ENCODE results near the gene CST2.

DNA sequence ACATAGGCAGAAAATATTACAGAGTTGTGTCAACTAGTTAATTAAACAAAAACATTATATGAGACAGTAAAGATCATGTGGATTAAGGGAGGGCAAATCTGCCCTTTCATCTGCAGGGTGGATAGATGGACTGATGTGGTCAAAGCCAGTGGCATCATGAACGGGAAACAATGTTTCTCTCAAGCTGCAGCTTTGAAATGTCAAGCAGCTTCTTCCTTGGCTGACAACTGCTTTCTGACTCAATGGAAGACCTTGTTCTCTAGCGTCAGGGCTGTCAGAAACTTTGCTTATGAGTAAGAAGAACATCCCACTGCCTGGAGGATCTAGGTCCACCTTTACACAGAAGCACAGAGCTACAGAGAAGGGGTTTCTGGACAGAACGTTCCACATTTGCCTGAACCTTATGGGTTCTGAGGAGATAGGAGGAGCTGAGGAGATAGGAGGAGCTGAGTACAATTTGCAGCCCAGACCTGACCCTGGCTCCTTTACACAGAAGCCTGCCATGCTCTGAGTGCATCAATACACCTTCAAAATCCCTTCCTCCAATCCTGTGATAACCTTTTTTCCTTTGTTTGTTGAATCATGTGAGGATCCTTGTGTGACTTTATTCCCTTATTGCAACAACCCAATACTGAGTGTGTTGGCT lies 47.0 kb upstream of the CST2 start:
- TF ChIP-seq, protein P1, sequence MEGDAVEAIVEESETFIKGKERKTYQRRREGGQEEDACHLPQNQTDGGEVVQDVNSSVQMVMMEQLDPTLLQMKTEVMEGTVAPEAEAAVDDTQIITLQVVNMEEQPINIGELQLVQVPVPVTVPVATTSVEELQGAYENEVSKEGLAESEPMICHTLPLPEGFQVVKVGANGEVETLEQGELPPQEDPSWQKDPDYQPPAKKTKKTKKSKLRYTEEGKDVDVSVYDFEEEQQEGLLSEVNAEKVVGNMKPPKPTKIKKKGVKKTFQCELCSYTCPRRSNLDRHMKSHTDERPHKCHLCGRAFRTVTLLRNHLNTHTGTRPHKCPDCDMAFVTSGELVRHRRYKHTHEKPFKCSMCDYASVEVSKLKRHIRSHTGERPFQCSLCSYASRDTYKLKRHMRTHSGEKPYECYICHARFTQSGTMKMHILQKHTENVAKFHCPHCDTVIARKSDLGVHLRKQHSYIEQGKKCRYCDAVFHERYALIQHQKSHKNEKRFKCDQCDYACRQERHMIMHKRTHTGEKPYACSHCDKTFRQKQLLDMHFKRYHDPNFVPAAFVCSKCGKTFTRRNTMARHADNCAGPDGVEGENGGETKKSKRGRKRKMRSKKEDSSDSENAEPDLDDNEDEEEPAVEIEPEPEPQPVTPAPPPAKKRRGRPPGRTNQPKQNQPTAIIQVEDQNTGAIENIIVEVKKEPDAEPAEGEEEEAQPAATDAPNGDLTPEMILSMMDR (IDR thresholded peaks at IDR 0.05; ENCODE audit: poor library complexity, severe bottlenecking) = no peak
- TF ChIP-seq, protein P2, sequence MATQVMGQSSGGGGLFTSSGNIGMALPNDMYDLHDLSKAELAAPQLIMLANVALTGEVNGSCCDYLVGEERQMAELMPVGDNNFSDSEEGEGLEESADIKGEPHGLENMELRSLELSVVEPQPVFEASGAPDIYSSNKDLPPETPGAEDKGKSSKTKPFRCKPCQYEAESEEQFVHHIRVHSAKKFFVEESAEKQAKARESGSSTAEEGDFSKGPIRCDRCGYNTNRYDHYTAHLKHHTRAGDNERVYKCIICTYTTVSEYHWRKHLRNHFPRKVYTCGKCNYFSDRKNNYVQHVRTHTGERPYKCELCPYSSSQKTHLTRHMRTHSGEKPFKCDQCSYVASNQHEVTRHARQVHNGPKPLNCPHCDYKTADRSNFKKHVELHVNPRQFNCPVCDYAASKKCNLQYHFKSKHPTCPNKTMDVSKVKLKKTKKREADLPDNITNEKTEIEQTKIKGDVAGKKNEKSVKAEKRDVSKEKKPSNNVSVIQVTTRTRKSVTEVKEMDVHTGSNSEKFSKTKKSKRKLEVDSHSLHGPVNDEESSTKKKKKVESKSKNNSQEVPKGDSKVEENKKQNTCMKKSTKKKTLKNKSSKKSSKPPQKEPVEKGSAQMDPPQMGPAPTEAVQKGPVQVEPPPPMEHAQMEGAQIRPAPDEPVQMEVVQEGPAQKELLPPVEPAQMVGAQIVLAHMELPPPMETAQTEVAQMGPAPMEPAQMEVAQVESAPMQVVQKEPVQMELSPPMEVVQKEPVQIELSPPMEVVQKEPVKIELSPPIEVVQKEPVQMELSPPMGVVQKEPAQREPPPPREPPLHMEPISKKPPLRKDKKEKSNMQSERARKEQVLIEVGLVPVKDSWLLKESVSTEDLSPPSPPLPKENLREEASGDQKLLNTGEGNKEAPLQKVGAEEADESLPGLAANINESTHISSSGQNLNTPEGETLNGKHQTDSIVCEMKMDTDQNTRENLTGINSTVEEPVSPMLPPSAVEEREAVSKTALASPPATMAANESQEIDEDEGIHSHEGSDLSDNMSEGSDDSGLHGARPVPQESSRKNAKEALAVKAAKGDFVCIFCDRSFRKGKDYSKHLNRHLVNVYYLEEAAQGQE (IDR thresholded peaks at IDR 0.05; ENCODE audit: borderline replicate concordance) = no peak
- TF ChIP-seq RAD21 (conservative IDR thresholded peaks at IDR 0.05) = no peak
- no peak for TF ChIP-seq EP300 (conservative IDR thresholded peaks at IDR 0.05; ENCODE audit: poor library complexity, severe bottlenecking)
- no peak for TF ChIP-seq POLR2AphosphoS5 (IDR thresholded peaks at IDR 0.05)
- no peak for TF ChIP-seq TAF1 (IDR thresholded peaks at IDR 0.05; ENCODE audit: low read depth)

Measured in neural cell (in vitro differentiated cells).